ENCODE measurements around the gene NKX6-2. TPM values are rescaled to one million over a fixed set of nuclear protein-coding genes. Genes with fewer than 3 reads are reported as not detected.
A peak's percentile ranks its signal among the peaks of the same experiment; 100 is the strongest.

The NKX6-2 gene
- total and polyA plus RNA-seq, 2 experiments from 2014 or later: 0.24 to 9.3 TPM

DNA sequence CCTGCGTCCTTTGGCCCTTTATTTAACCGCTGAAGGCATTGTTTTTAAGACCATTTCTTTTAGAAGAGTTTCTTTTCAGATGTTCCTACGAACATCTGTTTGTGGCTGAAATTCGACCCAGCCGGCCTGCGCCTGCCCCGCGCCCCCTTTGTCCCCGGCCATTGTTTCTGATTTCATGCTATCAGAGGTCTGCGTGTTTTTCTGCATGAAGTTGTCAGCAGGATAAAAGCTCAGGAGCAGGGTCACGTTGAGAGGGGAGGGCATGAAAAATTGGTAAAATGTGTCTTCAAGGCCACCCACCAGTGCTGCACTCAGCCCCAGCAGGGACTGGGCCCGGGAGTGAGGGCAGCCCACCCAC, 43.1 kb downstream of the NKX6-2 start (continued):
- TF ChIP-seq, protein P1, sequence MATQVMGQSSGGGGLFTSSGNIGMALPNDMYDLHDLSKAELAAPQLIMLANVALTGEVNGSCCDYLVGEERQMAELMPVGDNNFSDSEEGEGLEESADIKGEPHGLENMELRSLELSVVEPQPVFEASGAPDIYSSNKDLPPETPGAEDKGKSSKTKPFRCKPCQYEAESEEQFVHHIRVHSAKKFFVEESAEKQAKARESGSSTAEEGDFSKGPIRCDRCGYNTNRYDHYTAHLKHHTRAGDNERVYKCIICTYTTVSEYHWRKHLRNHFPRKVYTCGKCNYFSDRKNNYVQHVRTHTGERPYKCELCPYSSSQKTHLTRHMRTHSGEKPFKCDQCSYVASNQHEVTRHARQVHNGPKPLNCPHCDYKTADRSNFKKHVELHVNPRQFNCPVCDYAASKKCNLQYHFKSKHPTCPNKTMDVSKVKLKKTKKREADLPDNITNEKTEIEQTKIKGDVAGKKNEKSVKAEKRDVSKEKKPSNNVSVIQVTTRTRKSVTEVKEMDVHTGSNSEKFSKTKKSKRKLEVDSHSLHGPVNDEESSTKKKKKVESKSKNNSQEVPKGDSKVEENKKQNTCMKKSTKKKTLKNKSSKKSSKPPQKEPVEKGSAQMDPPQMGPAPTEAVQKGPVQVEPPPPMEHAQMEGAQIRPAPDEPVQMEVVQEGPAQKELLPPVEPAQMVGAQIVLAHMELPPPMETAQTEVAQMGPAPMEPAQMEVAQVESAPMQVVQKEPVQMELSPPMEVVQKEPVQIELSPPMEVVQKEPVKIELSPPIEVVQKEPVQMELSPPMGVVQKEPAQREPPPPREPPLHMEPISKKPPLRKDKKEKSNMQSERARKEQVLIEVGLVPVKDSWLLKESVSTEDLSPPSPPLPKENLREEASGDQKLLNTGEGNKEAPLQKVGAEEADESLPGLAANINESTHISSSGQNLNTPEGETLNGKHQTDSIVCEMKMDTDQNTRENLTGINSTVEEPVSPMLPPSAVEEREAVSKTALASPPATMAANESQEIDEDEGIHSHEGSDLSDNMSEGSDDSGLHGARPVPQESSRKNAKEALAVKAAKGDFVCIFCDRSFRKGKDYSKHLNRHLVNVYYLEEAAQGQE (IDR thresholded peaks at IDR 0.05; ENCODE audit: unreplicated experiment): no peak
- TF ChIP-seq STAT1 (IDR thresholded peaks at IDR 0.05; ENCODE audit: unreplicated experiment): no peak
- no peak for TF ChIP-seq ZNF331 (CRISPR knock-in tag; IDR thresholded peaks at IDR 0.05; ENCODE audit: low read depth)
- TF ChIP-seq ZNF114 (CRISPR knock-in tag; IDR thresholded peaks at IDR 0.05): no peak

DNA sequence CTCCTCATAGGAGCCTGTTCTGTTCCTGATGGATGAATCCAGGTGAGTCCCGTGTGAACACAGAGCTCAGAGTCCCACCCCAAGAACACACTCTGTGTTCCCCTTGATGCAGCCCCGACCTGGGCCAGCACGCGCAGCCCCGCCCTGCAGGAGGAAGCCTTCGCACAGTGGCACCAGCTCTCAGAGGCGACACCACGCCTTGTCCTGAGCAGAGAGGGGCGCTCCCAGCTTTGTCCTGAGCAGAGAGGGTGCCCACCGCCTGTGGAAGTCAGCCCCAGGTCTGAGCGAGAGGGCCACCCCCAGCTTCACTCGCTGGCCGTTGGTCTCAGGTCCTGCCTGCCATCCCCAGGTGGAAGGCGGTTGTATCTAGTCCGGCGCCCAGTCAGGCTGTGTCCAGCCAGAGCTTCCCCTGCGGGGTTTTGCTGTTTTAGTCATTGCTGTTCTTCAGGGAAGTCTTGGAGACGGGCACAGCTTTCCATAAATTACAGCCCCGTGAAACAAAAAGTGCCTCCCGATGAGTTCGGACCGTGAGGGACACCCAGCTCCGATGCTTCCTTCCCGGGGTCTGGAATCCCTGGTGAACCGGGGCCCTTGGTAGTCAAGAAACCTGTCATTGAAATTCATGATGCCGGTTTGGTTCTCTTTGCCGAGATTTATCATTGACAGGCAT, 43.6 kb downstream of the NKX6-2 start:
- Histone ChIP-seq H3K9me2 (ENCODE audit: insufficient read depth) (no peaks in the 10 kb centered on the region), H3K79me2 (replicated peaks; ENCODE audit: insufficient read depth) (no peaks in the 10 kb centered on the region), H3F3A (replicated peaks; ENCODE audit: low read depth) (0 out of 2 replicates have a peak, but pooled peaks cover 3% of the 10 kb centered on the region), H3K27ac (ENCODE audit: low read depth) (peak overlapping the region; percentile 74; the same call in 1 of the 2 replicates), H3K4me1 (ENCODE audit: insufficient read depth) (peaks cover 9% of the 10 kb centered on the region), H4K20me1 (replicated peaks; ENCODE audit: insufficient read depth) (no peaks in the 10 kb centered on the region), H3K4me2 (no peak overlapping the region), H2AFZ (no peak overlapping the region), H3K27me3 (ENCODE audit: insufficient read depth) (no peaks in the 10 kb centered on the region), H3K4me3 (no peak overlapping the region), H3K36me3 (ENCODE audit: insufficient read depth) (no peaks in the 10 kb centered on the region)
- peak; percentile 34 for DNase-seq (ENCODE audit: low spot score)
- H3K27me3 Mint-ChIP-seq (ENCODE audit: insufficient read depth, low read depth, poor library complexity): peaks cover 2% of the 10 kb centered on the region
- no peaks in the 10 kb centered on the region; the same call in 2 of the 3 replicates for H3K9me3 Mint-ChIP-seq
- H3K27ac Mint-ChIP-seq: peak overlapping the region; percentile 70
- TF ChIP-seq EZH2phosphoT487 (IDR thresholded peaks at IDR 0.05; ENCODE audit: unreplicated experiment) (no peak), EZH2 (IDR thresholded peaks at IDR 0.05; ENCODE audit: low read depth, unreplicated experiment) (no peak)
- peaks cover 30% of the 10 kb centered on the region for H3K4me1 Mint-ChIP-seq
- no peaks in the 10 kb centered on the region for H3K36me3 Mint-ChIP-seq (ENCODE audit: low read depth)
- peak; percentile 19 for ATAC-seq
- no peak overlapping the region for H3K4me3 Mint-ChIP-seq

- no peak overlapping the region for H3K4me3 ChIP-seq
- H3K36me3 Mint-ChIP-seq (ENCODE audit: low read depth): no peaks in the 10 kb centered on the region
- no peak for ATAC-seq
- peaks cover 5% of the 10 kb centered on the region for H3K27me3 Mint-ChIP-seq (ENCODE audit: insufficient read depth, low read depth, poor library complexity)
- no peaks in the 10 kb centered on the region for H3K79me2 ChIP-seq (replicated peaks; ENCODE audit: insufficient read depth)
- no peak overlapping the region for H3K4me2 ChIP-seq
- H3K27ac ChIP-seq (ENCODE audit: low read depth): no peak overlapping the region
- no peak overlapping the region for H2AFZ ChIP-seq
- no peaks in the 10 kb centered on the region for H3F3A ChIP-seq (replicated peaks; ENCODE audit: low read depth)
- no peak overlapping the region for H3K4me3 Mint-ChIP-seq
- no peaks in the 10 kb centered on the region for H4K20me1 ChIP-seq (replicated peaks; ENCODE audit: insufficient read depth)
- H3K9me2 ChIP-seq (ENCODE audit: insufficient read depth): no peaks in the 10 kb centered on the region
- no peaks in the 10 kb centered on the region; the same call in 2 of the 3 replicates for H3K9me3 Mint-ChIP-seq
- DNase-seq (ENCODE audit: low spot score): no peak
- peaks cover 18% of the 10 kb centered on the region for H3K4me1 Mint-ChIP-seq
- no peak overlapping the region for H3K27ac Mint-ChIP-seq
- no peaks in the 10 kb centered on the region for H3K36me3 ChIP-seq (ENCODE audit: insufficient read depth)
- TF ChIP-seq STAT1 (IDR thresholded peaks at IDR 0.05; ENCODE audit: unreplicated experiment): no peak
- TF ChIP-seq EZH2phosphoT487 (IDR thresholded peaks at IDR 0.05; ENCODE audit: unreplicated experiment): no peak
- no peak for TF ChIP-seq NANOG (IDR thresholded peaks at IDR 0.05; ENCODE audit: borderline replicate concordance)
- peaks cover 5% of the 10 kb centered on the region; the same call in 1 of the 2 replicates for H3K4me1 ChIP-seq (ENCODE audit: insufficient read depth)
- no peaks in the 10 kb centered on the region for H3K27me3 ChIP-seq (ENCODE audit: insufficient read depth)
Measured at GRCh38 chr10:132740588-132740987, 45.4 kb downstream of the NKX6-2 start.
